Measurements from ENCODE around the gene FTCD. TPM values are rescaled to one million over a fixed set of nuclear protein-coding genes. Genes with fewer than 3 reads are reported as not detected.
A peak's percentile ranks its signal among the peaks of the same experiment; 100 is the strongest.

Gene FTCD
- total and polyA plus RNA-seq, 2 of the 4 experiments (the other 2 are of a cell fraction) = 0.55 TPM; not detected in 1

DNA sequence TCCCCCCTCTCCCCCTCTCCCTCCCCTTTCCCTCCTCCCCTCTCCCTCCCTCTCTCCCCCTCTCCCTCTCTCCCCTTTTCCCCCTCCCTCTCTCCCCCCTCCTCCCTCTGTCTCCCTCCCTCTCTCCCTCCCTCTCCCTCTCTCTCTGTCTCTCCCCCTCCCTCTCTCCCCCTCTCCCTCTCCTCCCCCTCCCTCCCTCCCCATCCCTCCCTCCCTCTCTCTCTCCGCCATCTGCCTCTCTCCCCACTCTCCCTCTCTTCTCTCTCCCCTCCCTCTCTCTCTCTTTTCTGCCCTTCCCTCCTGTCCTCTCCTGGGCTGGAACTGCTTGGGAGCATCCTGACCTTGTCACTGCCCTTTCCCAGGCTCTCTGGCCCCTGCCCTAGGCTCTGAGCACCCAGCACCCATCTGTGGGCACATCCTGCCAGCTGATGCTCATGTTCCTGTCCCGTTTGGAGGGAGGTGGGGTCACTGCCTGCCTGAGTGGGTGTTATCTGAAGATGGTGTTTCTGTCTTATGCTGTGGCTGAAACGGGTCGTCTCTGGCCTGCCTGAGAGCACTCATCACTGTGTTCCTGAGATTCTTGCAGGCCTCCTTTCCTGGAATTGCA lies 10.8 kb downstream of the FTCD start:
- in situ Hi-C loops (cut with MboI; ENCODE audit: low sequenced_read_pairs) = no loop called here
- no peak overlapping the region for H4K91ac ChIP-seq (ENCODE audit: insufficient read depth, low read depth, low read length)
- no peak overlapping the region for H3K18ac ChIP-seq (ENCODE audit: low read depth, low read length)
- H3K9ac ChIP-seq (ENCODE audit: low read depth, low read length) = no peak overlapping the region
- H3K9me1 ChIP-seq (ENCODE audit: insufficient read depth, low read length) = no peaks in the 10 kb centered on the region
- no peak overlapping the region for H3K4me3 ChIP-seq (ENCODE audit: insufficient read depth, low read depth, low read length)
- H3K14ac ChIP-seq (replicated peaks; ENCODE audit: low read depth, low read length) = no peak overlapping the region
- ATAC-seq (ENCODE audit: low read depth) (no peak), DNase-seq (no peak)
- peak overlapping the region; percentile 89 for H2AK9ac ChIP-seq (replicated peaks; ENCODE audit: low read depth, low read length, poor library complexity)
- WGBS, 2 experiments (ENCODE audit: extremely low coverage in 2 of 2, insufficient read length in 1 of 2) = 0% methylated on average over 1 of the region's 4 CpGs; no CpG with 5 or more reads in 1 of the 2 experiments
- no peak overlapping the region for H3K4me2 ChIP-seq (ENCODE audit: low read depth, low read length)
- H4K20me1 ChIP-seq (ENCODE audit: insufficient read depth, low read length) = no peaks in the 10 kb centered on the region
- peak overlapping the region; percentile 92; the same call in 1 of the 3 replicates for H2BK15ac ChIP-seq (ENCODE audit: low read depth, low read length)
- CTCF ChIA-PET = interaction anchor here (0.8 to 1.4 kb wide), 2 partner anchors 9 to 86 kb away, joined by 3 to 13 read pairs; no protein-coding TSS in a partner anchor
- H2AK5ac ChIP-seq (ENCODE audit: low read depth, low read length) = peak overlapping the region; percentile 95; the same call in 1 of the 2 replicates
- H3K23ac ChIP-seq (ENCODE audit: low read depth, low read length) = no peak overlapping the region
- H3K4ac ChIP-seq (ENCODE audit: low read depth, low read length) = peak overlapping the region; percentile 46; the same call in 1 of the 2 replicates
- no peak overlapping the region; the same call in 1 of the 2 replicates for H3K56ac ChIP-seq (ENCODE audit: extremely low read depth, insufficient read depth, low read length)
- H3K9me3 ChIP-seq (ENCODE audit: control insufficient read depth, insufficient read depth, low read length) = no peaks in the 10 kb centered on the region
- BruUV-seq (replicated peaks) = no TSS peak
- no peaks in the 10 kb centered on the region for H3K36me3 ChIP-seq (ENCODE audit: control insufficient read depth, insufficient read depth, low read length)
- POLR2A ChIA-PET (ENCODE audit: unreplicated experiment) = no interaction called here
- H3K27ac ChIP-seq (ENCODE audit: insufficient read depth, low read length) = no peak overlapping the region
- H4K5ac ChIP-seq (ENCODE audit: low read depth, low read length) = no peak overlapping the region
- H2BK120ac ChIP-seq (ENCODE audit: low read depth, low read length) = no peak overlapping the region
- H4K8ac ChIP-seq (ENCODE audit: low read depth in 2 of 2, low read length in 2 of 2) = no peak overlapping the region
- H2AFZ ChIP-seq (replicated peaks; ENCODE audit: low read length, poor library complexity) = peak overlapping the region; percentile 65
- intact Hi-C loops (cut with micrococcal nuclease) = no loop called here
- dilution Hi-C loops (cut with HindIII; ENCODE audit: low sequenced_read_pairs, unreplicated experiment) = no loop called here
- H3K4me1 ChIP-seq (ENCODE audit: control insufficient read depth, insufficient read depth, low read length) = 0 out of 2 replicates have a peak, but pooled peaks cover 2% of the 10 kb centered on the region
- H3K27me3 ChIP-seq (ENCODE audit: control insufficient read depth, insufficient read depth, low read length) = no peaks in the 10 kb centered on the region
- peak overlapping the region; percentile 1 for H2BK5ac ChIP-seq (ENCODE audit: low read depth, low read length, poor library complexity, severe bottlenecking)
- TF ChIP-seq FOS (IDR thresholded peaks at IDR 0.05; ENCODE audit: low read depth, low read length) (no peak), BHLHE40 (IDR thresholded peaks at IDR 0.05; ENCODE audit: low read depth, low read length) (no peak)
- H3K79me1 ChIP-seq (ENCODE audit: low read depth in 1 of 2, low read length in 2 of 2) = no peaks in the 10 kb centered on the region
- H2BK20ac ChIP-seq (ENCODE audit: low read depth, low read length) = no peak overlapping the region
